PC-3 (cell line): ENCODE data around the gene GTF3C4. TPM values are rescaled to one million over a fixed set of nuclear protein-coding genes. Genes with fewer than 3 reads are reported as not detected.

ENCODE experiments used
- ATAC-seq: fragments of 200-7000 bp; cut with Tn5 transposase; 2 replicates; pipeline ENCODE4 v1.9.1; 2020; ENCODE audit warnings: mild to moderate bottlenecking, moderate library complexity
- BruUV-seq: library from RNA; stranded (reverse); fragments of 400-500 nt; replicated peaks from 2 replicates; lab custom pipeline; 2021; lab: Mats Ljungman, UMichigan
- CTCF ChIA-PET: fragments of 300-600 bp; sonication (Branson Sonifier 250); formaldehyde crosslinking; loops from one replicate; lab custom pipeline; 2022; ENCODE audit warnings: antibody characterized with exemption; lab: Charles Lee
- POLR2A ChIA-PET: fragments of 300-600 bp; sonication (Branson Sonifier 250); formaldehyde crosslinking; loops from one replicate; lab custom pipeline; 2022; ENCODE audit warnings: antibody characterized with exemption; ENCODE audit not compliant: unreplicated experiment; lab: Charles Lee
- DNase-seq: peaks from one replicate; pipeline ENCODE4 v3.0.0-alpha.2; 2015
- H2AFZ ChIP-seq: fragments of 300-600 bp; sonication (generic); 2 replicates; pipeline ENCODE4 v1.6.0; 2016; ENCODE audit warnings: antibody characterized with exemption, low read length
- H3F3A ChIP-seq: fragments of 300-600 bp; sonication (generic); one replicate; pipeline ENCODE4 v1.6.0; 2017; ENCODE audit warnings: antibody characterized with exemption, low read length, control low read depth, mild to moderate bottlenecking; ENCODE audit not compliant: unreplicated experiment
- H3K27ac ChIP-seq: fragments of 300-600 bp; sonication (generic); 2 replicates; pipeline ENCODE4 v1.5.1; 2016; ENCODE audit warnings: mild to moderate bottlenecking, low read length
- H3K27me3 ChIP-seq: fragments of 300-600 bp; sonication (generic); 2 replicates; pipeline ENCODE4 v1.6.1; 2016; ENCODE audit warnings: low read length, mixed read lengths
- H3K36me3 ChIP-seq: fragments of 300-600 bp; sonication (generic); 2 replicates; pipeline ENCODE4 v1.6.1; 2016; ENCODE audit warnings: low read depth, mixed run types, low read length, mixed read lengths
- H3K4me1 ChIP-seq: fragments of 300-600 bp; sonication (generic); 2 replicates; pipeline ENCODE4 v1.5.1; 2016; ENCODE audit warnings: low read length; ENCODE audit not compliant: insufficient read depth
- H3K4me2 ChIP-seq: fragments of 300-600 bp; sonication (generic); 2 replicates; pipeline ENCODE4 v1.6.0; 2016; ENCODE audit warnings: low read length
- H3K4me3 ChIP-seq: fragments of 300-600 bp; sonication (generic); 2 replicates; pipeline ENCODE4 v1.5.1; 2016; ENCODE audit warnings: mild to moderate bottlenecking, low read length, mixed read lengths
- H3K79me2 ChIP-seq: fragments of 300-600 bp; sonication (generic); 2 replicates; pipeline ENCODE4 v1.6.1; 2017; ENCODE audit warnings: low read length, mixed read lengths
- H3K9ac ChIP-seq: fragments of 300-600 bp; sonication (generic); 2 replicates; pipeline ENCODE4 v1.6.0; 2016; ENCODE audit warnings: mild to moderate bottlenecking, low read length
- H3K9me2 ChIP-seq: fragments of 300-600 bp; sonication (generic); replicated peaks from 2 replicates; pipeline ENCODE4 v1.6.1; 2016; ENCODE audit warnings: mixed run types, low read length, mixed read lengths
- H3K9me3 ChIP-seq: fragments of 300-600 bp; sonication (generic); 2 replicates; pipeline ENCODE4 v1.6.1; 2016; ENCODE audit warnings: low read length, mixed read lengths
- H4K20me1 ChIP-seq: fragments of 300-600 bp; sonication (generic); 2 replicates; pipeline ENCODE4 v1.6.1; 2016; ENCODE audit warnings: low read length, mixed read lengths
- EZH2 ChIP-seq: fragments of 300-600 bp; sonication (generic); IDR thresholded peaks from one replicate; pipeline ENCODE4 v1.6.1; 2017; ENCODE audit warnings: antibody characterized with exemption, mild to moderate bottlenecking, low read length; ENCODE audit not compliant: unreplicated experiment
- EZH2phosphoT487 ChIP-seq: fragments of 300-600 bp; sonication (generic); IDR thresholded peaks from 2 replicates; pipeline ENCODE4 v1.6.1; 2018; ENCODE audit warnings: mild to moderate bottlenecking, antibody characterized with exemption, low read length, borderline replicate concordance
- intact Hi-C: fragments of 100-400 bp; cut with micrococcal nuclease; formaldehyde crosslinking; loops from 2 replicates; pipeline ENCODE4 v1.9.0; 2023
- total RNA-seq: library from RNA; depleted of rRNA; stranded (reverse); fragments of >200 nt; gene quantifications from 2 replicates; pipeline ENCODE4 v1.2.3, GENCODE V29; 2014
- TF ChIP-seq, protein P1 (sequence below): fragments of 300-600 bp; sonication (generic); conservative IDR thresholded peaks from 2 replicates; pipeline ENCODE4 v1.5.1; 2017; ENCODE audit warnings: antibody characterized with exemption, low read depth, mild to moderate bottlenecking, low read length

GTF3C4 gene
- total RNA-seq, 1 experiment from 2014 or later = 9.8 TPM

DNA sequence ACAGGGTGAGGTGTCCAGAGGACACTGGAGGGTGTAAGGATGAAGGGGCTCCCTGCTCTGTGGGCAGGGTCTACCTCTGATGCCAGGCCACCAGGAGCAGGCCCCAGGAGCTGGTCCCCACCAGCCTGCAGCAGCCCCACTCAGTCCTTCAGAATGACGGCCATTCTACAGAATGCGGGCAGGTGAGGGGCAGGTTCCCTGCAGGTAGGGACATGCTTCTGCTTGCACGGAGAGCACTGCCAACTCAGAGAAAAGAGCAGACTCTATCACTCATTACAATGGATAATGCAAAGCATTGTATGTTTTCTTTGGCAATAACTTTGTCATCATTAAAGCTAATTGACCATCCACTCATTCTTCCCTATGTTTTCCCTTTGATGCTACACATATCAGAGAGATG lies 39.5 kb upstream of the GTF3C4 start:
- Histone ChIP-seq H3K4me2 (peak overlapping the region; percentile 12; the same call in 1 of the 2 replicates), H3K9ac (no peak overlapping the region), H2AFZ (no peak overlapping the region), H3K36me3 (peaks cover 36% of the 10 kb centered on the region), H3K4me1 (peaks cover 57% of the 10 kb centered on the region), H3K27me3 (no peaks in the 10 kb centered on the region), H3K27ac (peak overlapping the region; percentile 81), H3K4me3 (no peak overlapping the region), H3F3A (no peaks in the 10 kb centered on the region), H3K9me3 (no peaks in the 10 kb centered on the region), H3K79me2 (no peaks in the 10 kb centered on the region), H4K20me1 (no peaks in the 10 kb centered on the region), H3K9me2 (no peaks in the 10 kb centered on the region)
- TF ChIP-seq, protein P1, sequence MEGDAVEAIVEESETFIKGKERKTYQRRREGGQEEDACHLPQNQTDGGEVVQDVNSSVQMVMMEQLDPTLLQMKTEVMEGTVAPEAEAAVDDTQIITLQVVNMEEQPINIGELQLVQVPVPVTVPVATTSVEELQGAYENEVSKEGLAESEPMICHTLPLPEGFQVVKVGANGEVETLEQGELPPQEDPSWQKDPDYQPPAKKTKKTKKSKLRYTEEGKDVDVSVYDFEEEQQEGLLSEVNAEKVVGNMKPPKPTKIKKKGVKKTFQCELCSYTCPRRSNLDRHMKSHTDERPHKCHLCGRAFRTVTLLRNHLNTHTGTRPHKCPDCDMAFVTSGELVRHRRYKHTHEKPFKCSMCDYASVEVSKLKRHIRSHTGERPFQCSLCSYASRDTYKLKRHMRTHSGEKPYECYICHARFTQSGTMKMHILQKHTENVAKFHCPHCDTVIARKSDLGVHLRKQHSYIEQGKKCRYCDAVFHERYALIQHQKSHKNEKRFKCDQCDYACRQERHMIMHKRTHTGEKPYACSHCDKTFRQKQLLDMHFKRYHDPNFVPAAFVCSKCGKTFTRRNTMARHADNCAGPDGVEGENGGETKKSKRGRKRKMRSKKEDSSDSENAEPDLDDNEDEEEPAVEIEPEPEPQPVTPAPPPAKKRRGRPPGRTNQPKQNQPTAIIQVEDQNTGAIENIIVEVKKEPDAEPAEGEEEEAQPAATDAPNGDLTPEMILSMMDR = no peak
- no peak for TF ChIP-seq EZH2phosphoT487
- TF ChIP-seq EZH2 = no peak
- intact Hi-C loops = loop anchor here (1.0 kb wide), 1 partner anchor 20 kb away; no protein-coding TSS in a partner anchor
- POLR2A ChIA-PET = no interaction called here
- BruUV-seq = no TSS peak
- CTCF ChIA-PET = no interaction called here
- DNase-seq = no peak
- ATAC-seq = no peak

DNA sequence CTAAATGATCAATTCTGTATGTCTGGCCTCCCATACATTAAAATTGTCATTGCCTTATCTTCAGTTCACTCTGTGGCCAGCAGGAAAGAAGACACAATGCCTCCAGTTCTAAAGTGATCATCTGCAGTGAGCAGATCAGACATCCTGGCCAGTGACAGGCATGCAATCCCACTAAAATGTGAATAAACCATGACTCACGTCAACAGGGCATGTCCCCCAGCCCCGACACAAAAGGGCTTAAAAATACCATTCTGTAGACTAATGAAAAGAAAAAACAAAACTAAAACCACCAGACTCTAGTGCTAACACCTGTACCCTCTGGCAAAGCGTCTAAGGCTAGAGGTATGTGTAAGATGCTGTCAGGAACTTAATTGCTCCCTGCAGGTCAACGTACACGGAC lies 39.0 kb upstream of the GTF3C4 start:
- Histone ChIP-seq H2AFZ (no peak overlapping the region), H3K4me1 (peaks cover 52% of the 10 kb centered on the region), H3K79me2 (no peaks in the 10 kb centered on the region), H3K36me3 (peaks cover 33% of the 10 kb centered on the region), H3K27ac (peak overlapping the region; percentile 81), H3K9me3 (no peaks in the 10 kb centered on the region), H4K20me1 (no peaks in the 10 kb centered on the region), H3K9me2 (no peaks in the 10 kb centered on the region), H3K27me3 (no peaks in the 10 kb centered on the region), H3F3A (no peaks in the 10 kb centered on the region), H3K4me2 (peak overlapping the region; percentile 52), H3K4me3 (peak overlapping the region; percentile 15; the same call in 1 of the 2 replicates), H3K9ac (no peak overlapping the region)
- POLR2A ChIA-PET = no interaction called here
- DNase-seq = peak; percentile 90
- CTCF ChIA-PET = no interaction called here
- ATAC-seq = peak; percentile 84
- TF ChIP-seq, protein P1 = no peak
- TF ChIP-seq EZH2 (no peak), EZH2phosphoT487 (no peak)
- intact Hi-C loops = loop anchor here (1.0 kb wide), 1 partner anchor 20 kb away; no protein-coding TSS in a partner anchor
- no TSS peak for BruUV-seq

DNA sequence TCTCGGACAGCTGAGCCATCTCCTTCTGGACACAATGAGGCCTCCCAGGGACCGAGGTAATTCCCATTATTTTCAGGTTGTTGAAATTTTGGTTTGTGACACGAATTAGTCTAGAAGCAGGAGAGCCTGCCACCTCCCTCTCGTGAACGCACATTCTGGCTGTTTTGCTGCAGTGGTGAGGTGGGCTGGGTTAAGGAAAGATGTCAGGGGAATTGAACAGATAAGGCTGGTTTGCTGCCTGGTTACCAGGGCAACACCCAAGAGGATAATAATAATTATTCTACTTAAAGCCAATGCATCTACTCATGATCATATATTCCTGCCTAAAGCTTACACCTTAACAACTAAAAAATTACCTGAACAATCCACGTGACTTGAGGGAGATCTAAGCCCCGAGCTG lies 38.6 kb upstream of the GTF3C4 start:
- peak overlapping the region; percentile 15; the same call in 1 of the 2 replicates for H3K4me3 ChIP-seq

More for the DNA sequence above, 38.6 kb upstream of the GTF3C4 start:
- Histone ChIP-seq H3K9me2 (no peaks in the 10 kb centered on the region), H4K20me1 (no peaks in the 10 kb centered on the region), H2AFZ (no peak overlapping the region), H3K27me3 (no peaks in the 10 kb centered on the region), H3K9ac (no peak overlapping the region), H3K36me3 (peaks cover 32% of the 10 kb centered on the region; the same call in 1 of the 2 replicates), H3K27ac (peak overlapping the region; percentile 81), H3F3A (no peaks in the 10 kb centered on the region), H3K4me2 (peak overlapping the region; percentile 52), H3K79me2 (no peaks in the 10 kb centered on the region), H3K4me1 (peaks cover 49% of the 10 kb centered on the region), H3K9me3 (no peaks in the 10 kb centered on the region)
- POLR2A ChIA-PET = no interaction called here
- CTCF ChIA-PET = no interaction called here
- intact Hi-C loops = loop anchor here (1.0 kb wide), 1 partner anchor 20 kb away; no protein-coding TSS in a partner anchor
- no TSS peak for BruUV-seq
- ATAC-seq (no peak), DNase-seq (no peak)
- no peak for TF ChIP-seq EZH2
- TF ChIP-seq, protein P1 = no peak
- TF ChIP-seq EZH2phosphoT487 = no peak
